Stimulated activated CD4-positive, alpha-beta T cell treated with anti-CD3 and anti-CD28 coated beads, Interleukin-12 subunit alpha, Interleukin-12 subunit beta, amount 100 ng/mL, for 4 hours (primary cell): ENCODE measurements around the gene SLC35G2.
"Not testable (repeated sequence)": the region's sequence is repeated elsewhere in the genome, so short reads cannot be mapped to it uniquely, and the experiment has no call there.

Experiments
- DNase-seq: peaks from one replicate; pipeline ENCODE4 v3.0.0-alpha.2; 2020

SLC35G2 gene

GRCh38 chr3:136891934-136892855 is 73.3 kb downstream of the SLC35G2 start:
- DNase-seq: no peak

GRCh38 chr3:136893848-136894443 is 75.0 kb downstream of the SLC35G2 start:
- no peak for DNase-seq

DNA sequence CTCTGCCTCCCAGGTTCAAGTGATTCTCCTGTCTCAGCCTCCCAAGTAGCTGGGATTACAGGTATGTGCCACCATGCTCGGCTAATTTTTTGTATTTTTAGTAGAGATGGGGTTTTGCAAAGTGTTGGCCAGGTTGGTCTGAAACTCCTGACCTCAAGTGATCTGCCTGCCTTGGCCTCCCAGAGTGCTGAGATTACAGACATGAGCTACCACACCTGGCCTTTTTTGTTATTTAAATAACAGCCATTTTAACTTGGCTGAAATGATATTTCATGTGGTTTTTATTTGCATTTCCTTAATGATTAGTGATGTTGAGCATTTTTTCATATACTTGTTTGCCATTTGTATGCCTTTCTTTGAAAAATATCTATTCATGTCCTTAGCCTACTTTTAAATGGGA is 78.2 kb downstream of the SLC35G2 start:
- DNase-seq: not testable (repeated sequence)

DNA sequence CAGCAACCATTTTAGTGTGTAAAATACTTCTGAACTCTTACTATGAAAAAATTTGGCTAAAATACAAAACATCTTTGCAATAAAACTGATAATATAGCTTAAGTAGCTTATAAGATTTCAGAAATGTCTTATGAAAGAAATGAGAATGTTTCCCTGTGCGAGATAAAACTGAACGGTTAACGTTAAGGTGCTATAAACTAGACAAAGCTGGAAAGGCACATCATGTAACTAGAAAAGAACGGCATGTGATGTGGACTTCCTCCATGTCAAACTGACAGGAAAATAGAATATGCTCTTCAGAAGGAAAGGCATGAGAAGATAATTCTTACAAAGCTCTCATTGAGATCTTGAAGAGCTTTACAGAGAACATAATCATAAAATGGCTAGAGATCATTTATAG is 79.6 kb downstream of the SLC35G2 start:
- no peak for DNase-seq

DNA sequence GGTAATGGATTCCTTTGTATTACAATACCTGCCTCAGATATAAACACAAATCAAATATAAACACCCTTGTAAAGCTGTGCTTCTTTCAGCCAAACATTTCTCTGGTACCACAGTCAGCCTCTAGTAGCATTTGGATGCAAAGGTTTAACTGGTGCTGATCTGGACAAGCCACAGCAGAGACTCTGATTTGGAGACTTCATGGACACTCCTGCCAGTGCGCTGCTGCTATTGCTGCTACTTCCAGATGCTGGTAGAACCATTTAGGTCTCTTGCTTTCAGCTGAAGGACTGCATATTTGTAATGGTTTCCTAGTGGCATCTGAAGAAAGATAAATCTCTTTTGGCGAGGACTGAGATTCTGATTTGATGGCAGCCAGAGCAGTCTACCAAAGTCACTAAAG is 80.0 kb downstream of the SLC35G2 start:
- no peak for DNase-seq

- DNase-seq: no peak
These were observed 80.8 kb downstream of the SLC35G2 start for GRCh38 chr3:136899622-136900158.

- DNase-seq: not testable (repeated sequence)
These were observed 81.8 kb downstream of the SLC35G2 start for GRCh38 chr3:136900694-136901093.

DNA sequence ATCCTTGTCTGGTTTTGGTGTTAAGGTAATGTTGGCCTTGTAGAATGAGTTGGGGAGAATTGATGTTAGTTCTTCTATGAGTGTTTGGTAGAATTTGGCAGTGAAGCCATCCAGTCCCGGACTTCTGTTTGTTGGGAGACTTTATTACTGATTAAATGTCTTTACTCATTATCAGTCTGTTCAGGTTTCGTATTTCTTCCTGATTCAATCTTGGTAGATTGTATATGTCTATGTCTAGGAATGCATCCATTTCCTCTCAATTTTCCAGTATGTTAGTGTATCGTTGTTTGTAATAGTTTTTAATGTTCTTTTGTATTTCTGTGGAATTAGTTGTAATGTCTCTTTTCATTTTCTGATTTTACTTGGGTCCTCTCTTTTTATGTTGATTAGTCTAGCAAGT is 82.5 kb downstream of the SLC35G2 start:
- no peak for DNase-seq

- DNase-seq: not testable (repeated sequence)
These were observed 83.6 kb downstream of the SLC35G2 start for GRCh38 chr3:136902530-136902929.

- DNase-seq: no peak
These were observed 85.0 kb downstream of the SLC35G2 start for GRCh38 chr3:136903899-136904298.

GRCh38 chr3:136904746-136905145 is 85.8 kb downstream of the SLC35G2 start:
- no peak for DNase-seq
